ENCODE data around the gene FZD7.

FZD7 gene

GRCh38 chr2:202014759-202015211 lies 18.9 kb upstream of the FZD7 start:
- no peak for DNase-seq

GRCh38 chr2:202015471-202015870 lies 18.2 kb upstream of the FZD7 start:
- DNase-seq: no peak

- no peak for DNase-seq
Observed at GRCh38 chr2:202016579-202017227, 17.0 kb upstream of the FZD7 start.

- DNase-seq: no peak
Observed at GRCh38 chr2:202017940-202018339, 15.7 kb upstream of the FZD7 start.

- no peak for DNase-seq
Observed at GRCh38 chr2:202018950-202019349, 14.7 kb upstream of the FZD7 start.

- no peak for DNase-seq
Observed at GRCh38 chr2:202019689-202020450, 13.8 kb upstream of the FZD7 start.

- no peak for DNase-seq
Observed at GRCh38 chr2:202022755-202023154, 10.9 kb upstream of the FZD7 start.

GRCh38 chr2:202023198-202023903 lies 10.3 kb upstream of the FZD7 start:
- no peak for DNase-seq

- DNase-seq: no peak
Observed at GRCh38 chr2:202023904-202024266, 9.8 kb upstream of the FZD7 start.

- DNase-seq: no peak
Observed at GRCh38 chr2:202024871-202025270, 8.8 kb upstream of the FZD7 start.

GRCh38 chr2:202025816-202026215 lies 7.8 kb upstream of the FZD7 start:
- DNase-seq: no peak

GRCh38 chr2:202026507-202026906 lies 7.1 kb upstream of the FZD7 start:
- no peak for DNase-seq

- no peak for DNase-seq
Observed at GRCh38 chr2:202030691-202031090, 3.0 kb upstream of the FZD7 start.

GRCh38 chr2:202031246-202031951 lies 2.3 kb upstream of the FZD7 start:
- DNase-seq: no peak

GRCh38 chr2:202032846-202033316 lies 774 bp upstream of the FZD7 start:
- no peak for DNase-seq

- DNase-seq: peak; percentile 39
Observed at GRCh38 chr2:202034249-202035088, 814 bp downstream of the FZD7 start.

- DNase-seq: peak; percentile 65
Observed at GRCh38 chr2:202035089-202035940, 1.7 kb downstream of the FZD7 start.

GRCh38 chr2:202035941-202036372 lies 2.3 kb downstream of the FZD7 start:
- no peak for DNase-seq

- no peak for DNase-seq
Observed at GRCh38 chr2:202036601-202037037, 3.0 kb downstream of the FZD7 start.

GRCh38 chr2:202037086-202037485 lies 3.4 kb downstream of the FZD7 start:
- peak; percentile 40 for DNase-seq
